Endothelial cell (in vitro differentiated cells): ENCODE results near the gene DENND6B. TPM values are rescaled to one million over a fixed set of nuclear protein-coding genes. Genes with fewer than 3 reads are reported as not detected.

Source experiments
- DNase-seq: peaks from one replicate; pipeline ENCODE4 v3.0.0; 2021; ENCODE audit warnings: low spot score
- H3K27ac Mint-ChIP-seq: one replicate; pipeline ENCODE4 v1.8.0; 2021; ENCODE audit warnings: mixed read lengths, inconsistent platforms; ENCODE audit not compliant: unreplicated experiment
- H3K27me3 Mint-ChIP-seq: one replicate; pipeline ENCODE4 v1.8.0; 2021; ENCODE audit warnings: mild to moderate bottlenecking, moderate library complexity, mixed read lengths, inconsistent platforms; ENCODE audit not compliant: unreplicated experiment
- H3K36me3 Mint-ChIP-seq: one replicate; pipeline ENCODE4 v1.8.0; 2021; ENCODE audit warnings: mild to moderate bottlenecking, low read depth, mixed read lengths, inconsistent platforms; ENCODE audit not compliant: unreplicated experiment
- H3K4me1 Mint-ChIP-seq: one replicate; pipeline ENCODE4 v1.8.0; 2021; ENCODE audit warnings: mild to moderate bottlenecking, mixed read lengths, inconsistent platforms; ENCODE audit not compliant: unreplicated experiment
- H3K4me3 Mint-ChIP-seq: one replicate; pipeline ENCODE4 v1.8.0; 2021; ENCODE audit warnings: mild to moderate bottlenecking, mixed read lengths, inconsistent platforms; ENCODE audit not compliant: unreplicated experiment
- H3K9me3 Mint-ChIP-seq: one replicate; pipeline ENCODE4 v1.8.0; 2021; ENCODE audit warnings: mixed read lengths, inconsistent platforms; ENCODE audit not compliant: unreplicated experiment
- CTCF ChIP-seq: fragments of 200-600 bp; sonication (generic); IDR thresholded peaks from one replicate; pipeline ENCODE4 v1.5.0; 2021; ENCODE audit warnings: antibody characterized with exemption; ENCODE audit not compliant: unreplicated experiment
- total RNA-seq: library from RNA; stranded (reverse); fragmentation: NEBNext Ultra II Directional; extraction: Animal tissue kit (Norgen Biotek cat#: 25700); gene quantifications from one replicate; pipeline ENCODE4 v1.2.1, GENCODE V29; 2021; ENCODE audit not compliant: unreplicated experiment

Gene DENND6B
- total RNA-seq, 1 donor from 2014 or later: 3.6 TPM

DNA sequence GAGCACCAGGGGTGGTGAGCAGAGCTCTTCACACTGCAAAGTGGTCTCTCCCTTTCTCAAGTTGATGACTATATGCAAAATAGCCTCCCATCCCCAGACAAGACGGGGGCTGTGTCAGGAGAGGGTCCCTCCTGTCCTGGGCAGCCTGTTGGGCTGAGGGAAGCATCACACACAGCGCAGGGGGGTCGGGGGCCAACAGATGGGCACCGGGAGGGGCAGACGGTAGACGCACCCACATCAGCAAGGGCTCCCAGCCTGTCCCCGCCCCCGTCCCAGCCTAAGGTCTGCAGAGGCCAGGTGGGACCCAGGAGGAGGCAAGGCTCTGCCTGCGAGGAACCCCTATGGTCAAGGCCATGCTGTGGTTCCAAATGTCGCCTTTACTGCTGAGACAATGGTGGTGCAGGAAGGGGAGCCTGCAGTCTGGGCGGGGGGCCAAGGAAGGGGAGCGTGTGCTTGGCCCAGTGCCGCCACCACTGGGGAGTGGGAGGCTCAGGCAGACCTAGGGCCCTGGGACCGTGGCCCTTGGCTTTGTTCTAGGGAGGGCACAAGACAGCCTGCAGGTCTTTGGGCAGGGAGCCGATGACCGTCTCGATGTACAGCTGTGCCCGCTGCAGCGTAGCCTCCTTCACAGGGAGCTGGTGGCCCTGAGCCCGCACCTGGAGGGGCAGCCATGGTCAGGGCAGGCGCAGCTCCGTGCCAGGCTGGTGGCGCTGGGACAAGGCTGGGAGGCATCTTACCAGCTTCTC is 15.0 kb downstream of the DENND6B start:
- H3K4me3 Mint-ChIP-seq: no peak overlapping the region
- no peak for DNase-seq
- no peaks in the 10 kb centered on the region for H3K36me3 Mint-ChIP-seq
- H3K27ac Mint-ChIP-seq: no peak overlapping the region
- H3K4me1 Mint-ChIP-seq: peaks cover 6% of the 10 kb centered on the region
- peaks cover 3% of the 10 kb centered on the region for H3K27me3 Mint-ChIP-seq
- no peak for TF ChIP-seq CTCF
- H3K9me3 Mint-ChIP-seq: no peaks in the 10 kb centered on the region

DNA sequence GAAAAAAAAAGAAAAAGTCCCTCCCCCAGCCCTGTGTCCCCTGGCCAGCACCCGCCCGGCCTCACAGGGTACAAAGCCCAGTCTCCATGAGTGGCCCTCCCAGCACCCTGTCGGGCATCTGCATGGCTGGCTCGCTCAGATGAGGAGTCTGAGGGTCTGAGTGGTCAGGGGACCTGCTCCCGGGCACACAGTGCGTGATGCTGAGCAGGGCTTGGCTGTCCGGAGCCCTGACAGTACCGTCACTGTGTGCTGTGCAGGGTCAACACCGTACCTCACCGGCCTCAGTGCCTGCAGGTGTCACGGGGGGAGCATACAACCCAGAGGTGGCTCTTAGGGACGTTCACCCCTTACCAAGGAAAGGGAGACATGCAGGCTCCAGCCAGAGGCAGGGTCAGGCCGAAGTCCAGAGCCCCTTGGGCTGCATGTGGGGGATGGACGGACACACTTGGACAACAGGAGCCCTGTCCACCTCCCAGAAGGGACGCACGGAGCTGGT is 15.8 kb downstream of the DENND6B start:
- no peak overlapping the region for H3K4me3 Mint-ChIP-seq
- H3K27me3 Mint-ChIP-seq: peaks cover 3% of the 10 kb centered on the region
- no peak for DNase-seq
- H3K36me3 Mint-ChIP-seq: no peaks in the 10 kb centered on the region
- H3K9me3 Mint-ChIP-seq: no peaks in the 10 kb centered on the region
- no peak overlapping the region for H3K27ac Mint-ChIP-seq
- H3K4me1 Mint-ChIP-seq: peaks cover 10% of the 10 kb centered on the region
- no peak for TF ChIP-seq CTCF

DNA sequence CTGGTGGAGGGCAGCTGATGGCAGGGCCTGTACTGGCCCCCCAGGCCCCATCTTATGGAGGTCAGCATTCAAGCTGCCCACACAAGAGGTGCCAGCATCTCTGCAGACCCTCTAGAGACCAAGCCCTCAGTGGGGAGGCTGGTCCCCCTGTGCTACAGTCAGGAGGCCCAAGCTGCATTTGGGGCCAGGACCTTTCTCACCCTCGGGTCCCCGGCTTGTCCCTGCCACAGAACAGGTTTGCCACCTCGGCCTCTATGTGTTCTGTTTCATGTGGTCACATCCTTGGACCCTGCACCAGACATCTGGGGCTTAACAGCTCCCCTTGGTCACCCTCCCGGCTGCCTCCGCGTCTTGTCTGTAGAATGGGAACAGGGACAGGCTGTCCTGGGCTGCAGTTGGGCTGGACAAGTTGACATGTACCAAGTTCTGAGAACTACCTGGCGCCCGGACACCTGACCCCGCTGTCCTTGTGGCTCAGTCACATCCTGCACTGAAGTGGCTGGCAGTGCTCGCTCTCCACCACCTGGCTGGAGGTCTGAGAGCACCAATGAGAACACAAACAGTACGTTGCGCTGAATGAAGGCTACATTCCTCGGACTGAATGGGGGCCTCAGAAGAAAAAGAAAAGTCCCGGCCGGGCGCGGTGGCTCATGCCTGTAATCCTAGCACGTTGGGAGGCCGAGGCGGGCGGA is 16.6 kb downstream of the DENND6B start:
- Mint-ChIP-seq H3K9me3 (no peaks in the 10 kb centered on the region), H3K4me3 (no peak overlapping the region), H3K36me3 (no peaks in the 10 kb centered on the region), H3K27ac (no peak overlapping the region), H3K4me1 (peaks cover 12% of the 10 kb centered on the region), H3K27me3 (peaks cover 4% of the 10 kb centered on the region)
- no peak for DNase-seq
- TF ChIP-seq CTCF: no peak

DNA sequence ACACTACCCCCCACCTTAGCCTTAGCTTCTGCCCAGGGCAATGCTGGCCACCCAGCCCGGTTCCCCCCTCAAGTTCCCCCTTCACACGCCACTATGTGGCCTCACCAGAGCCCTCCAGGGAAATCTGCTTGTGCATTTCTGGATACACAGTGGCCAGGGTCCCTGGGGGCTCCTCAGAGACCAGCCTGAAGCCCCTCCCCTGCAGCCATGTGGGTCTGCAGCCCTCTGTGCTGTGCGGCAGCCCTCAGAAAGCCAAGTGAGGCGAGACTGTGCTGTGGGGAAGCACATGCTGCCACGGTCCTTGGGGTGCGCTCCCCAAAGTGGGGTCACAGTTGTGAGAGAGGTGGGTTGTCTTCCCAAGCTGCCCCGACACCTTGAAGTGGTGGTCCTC is 17.2 kb downstream of the DENND6B start:
- Mint-ChIP-seq H3K9me3 (no peaks in the 10 kb centered on the region), H3K4me1 (peaks cover 12% of the 10 kb centered on the region), H3K4me3 (no peak overlapping the region), H3K27me3 (peaks cover 4% of the 10 kb centered on the region), H3K27ac (no peak overlapping the region), H3K36me3 (no peaks in the 10 kb centered on the region)
- TF ChIP-seq CTCF: no peak
- DNase-seq: no peak

DNA sequence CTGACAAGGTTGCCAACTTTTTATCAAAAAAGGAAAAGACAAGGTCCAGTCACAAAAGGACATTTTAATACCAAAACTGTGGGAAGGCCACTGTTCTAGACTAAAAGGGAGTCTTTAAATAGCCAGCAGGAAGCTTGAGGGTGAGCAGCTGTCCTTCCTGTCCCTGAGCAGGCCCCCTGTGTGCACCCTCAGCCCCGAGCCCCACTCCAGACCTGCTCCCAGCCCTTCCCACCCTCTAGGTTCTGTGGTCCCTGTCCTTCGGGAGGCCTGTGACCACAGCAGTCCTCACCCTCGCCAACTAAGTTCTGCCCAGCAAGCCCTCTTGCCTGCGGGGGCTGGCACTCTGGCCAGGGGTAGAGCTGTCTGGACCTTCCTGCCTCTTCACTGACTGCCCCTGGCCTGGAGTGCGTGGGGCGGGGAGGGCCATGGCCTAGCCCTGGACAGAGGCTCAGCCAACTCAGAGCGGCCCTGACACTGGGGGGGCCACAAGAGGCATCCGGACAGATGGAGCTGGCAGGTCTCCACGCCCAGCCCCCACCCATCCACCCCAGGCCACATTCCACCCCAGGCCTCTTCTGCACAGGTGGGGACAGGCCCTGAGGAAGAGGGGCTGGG is 17.7 kb downstream of the DENND6B start:
- no peak for DNase-seq
- TF ChIP-seq CTCF: no peak
- H3K27ac Mint-ChIP-seq: peak overlapping the region; percentile 94
- peak overlapping the region; percentile 87 for H3K4me3 Mint-ChIP-seq
- H3K9me3 Mint-ChIP-seq: no peaks in the 10 kb centered on the region
- H3K27me3 Mint-ChIP-seq: peaks cover 7% of the 10 kb centered on the region
- peaks cover 12% of the 10 kb centered on the region for H3K4me1 Mint-ChIP-seq
- no peaks in the 10 kb centered on the region for H3K36me3 Mint-ChIP-seq
